Activated naive CD8-positive, alpha-beta T cell treated with anti-CD3 and anti-CD28 coated beads, Interleukin-2, amount 10 ng/mL, durations not matched to agents 7 days and 5 days (primary cell): Measurements from ENCODE around the gene KRTAP5-10. TPM values are rescaled to one million over a fixed set of nuclear protein-coding genes. Genes with fewer than 3 reads are reported as not detected.
"Not testable (repeated sequence)": the region's sequence is repeated elsewhere in the genome, so short reads cannot be mapped to it uniquely, and the experiment has no call there.

ENCODE experiments used
- ATAC-seq: fragments of 150-1000 bp; cut with Tn5 transposase; one replicate; pipeline ENCODE4 v1.10.0; 2021; ENCODE audit warnings: low read depth, moderate library complexity
- POLR2A ChIA-PET: fragments of 350-600 bp; sonication (Branson Sonifier 250); formaldehyde crosslinking; loops from one replicate; lab custom pipeline; 2021; ENCODE audit warnings: antibody characterized with exemption; lab: Charles Lee
- DNase-seq: peaks from one replicate; pipeline ENCODE4 v3.0.0; 2021
- H3K27ac Mint-ChIP-seq: one replicate; pipeline ENCODE4 v1.8.0; 2022; ENCODE audit warnings: mild to moderate bottlenecking, mixed read lengths
- H3K27me3 Mint-ChIP-seq: one replicate; pipeline ENCODE4 v1.8.0; 2022; ENCODE audit warnings: mild to moderate bottlenecking, moderate library complexity, mixed read lengths
- H3K36me3 Mint-ChIP-seq: one replicate; pipeline ENCODE4 v1.8.0; 2021; ENCODE audit warnings: mild to moderate bottlenecking, mixed read lengths
- H3K4me1 Mint-ChIP-seq: one replicate; pipeline ENCODE4 v1.8.0; 2021; ENCODE audit warnings: mixed read lengths
- H3K4me3 Mint-ChIP-seq: one replicate; pipeline ENCODE4 v1.8.0; 2022; ENCODE audit warnings: mild to moderate bottlenecking, moderate library complexity, mixed read lengths
- H3K9me3 Mint-ChIP-seq: one replicate; pipeline ENCODE4 v1.8.0; 2021; ENCODE audit warnings: mixed read lengths
- total RNA-seq, 2 experiments: library from RNA; stranded (reverse); gene quantifications; one replicate each; pipeline ENCODE4 v1.2.3, GENCODE V29; 2021

The KRTAP5-10 gene
- total RNA-seq, 2 experiments from 2014 or later = not detected

- ATAC-seq = no peak
- Mint-ChIP-seq H3K4me1 (peaks cover 3% of the 10 kb centered on the region), H3K4me3 (no peak overlapping the region), H3K27me3 (peaks cover 11% of the 10 kb centered on the region), H3K27ac (no peak overlapping the region), H3K36me3 (no peaks in the 10 kb centered on the region), H3K9me3 (no peaks in the 10 kb centered on the region)
- POLR2A ChIA-PET = no interaction called here
- DNase-seq = no peak
Observed at GRCh38 chr11:71548716-71549151, 16.6 kb upstream of the KRTAP5-10 start.

DNA sequence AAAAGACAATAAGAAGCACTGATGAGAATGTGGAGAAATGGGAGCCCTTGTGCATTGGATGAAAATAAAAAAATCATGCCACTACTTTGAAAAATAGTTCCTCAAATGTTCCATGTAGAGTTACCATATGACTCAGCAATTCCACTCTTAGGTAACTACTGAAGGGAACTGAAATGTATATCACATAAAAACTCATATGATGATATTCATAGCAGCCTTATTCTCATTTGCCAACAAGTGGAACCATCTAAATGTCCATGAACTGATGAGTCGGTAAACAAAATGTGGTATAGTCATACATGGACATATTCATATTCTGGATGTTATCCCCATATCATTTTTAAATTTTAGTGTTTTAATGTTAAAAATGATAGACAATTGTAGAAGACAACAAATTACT, 13.7 kb upstream of the KRTAP5-10 start:
- Mint-ChIP-seq H3K27me3 (peaks cover 7% of the 10 kb centered on the region), H3K27ac (no peak overlapping the region), H3K9me3 (no peaks in the 10 kb centered on the region), H3K4me1 (no peaks in the 10 kb centered on the region), H3K4me3 (no peak overlapping the region), H3K36me3 (no peaks in the 10 kb centered on the region)
- ATAC-seq (no peak), DNase-seq (no peak)
- POLR2A ChIA-PET = no interaction called here

DNA sequence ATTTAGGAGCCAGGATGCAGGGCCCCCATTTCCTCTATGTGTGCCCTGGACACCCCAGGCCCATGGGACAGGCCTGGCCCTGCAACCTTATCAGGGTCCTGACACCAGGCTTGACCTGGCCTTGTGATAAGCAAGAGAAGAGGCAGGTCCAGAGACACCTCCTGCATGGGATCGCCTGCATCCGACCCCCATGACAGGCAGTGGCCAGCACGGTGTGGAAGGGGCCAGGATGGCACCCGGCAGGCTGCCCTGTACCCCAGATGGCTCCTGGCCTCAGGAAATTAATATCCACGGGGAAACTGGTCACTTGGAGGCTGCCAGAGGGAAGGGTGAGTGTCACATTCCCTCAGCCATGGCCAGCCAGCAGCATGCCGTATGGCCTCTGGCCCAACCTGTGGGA, 10.4 kb upstream of the KRTAP5-10 start:
- H3K36me3 Mint-ChIP-seq = no peaks in the 10 kb centered on the region
- no peaks in the 10 kb centered on the region for H3K9me3 Mint-ChIP-seq
- POLR2A ChIA-PET = no interaction called here
- ATAC-seq (no peak), DNase-seq (no peak)
- H3K27me3 Mint-ChIP-seq = peaks cover 21% of the 10 kb centered on the region
- no peak overlapping the region for H3K4me3 Mint-ChIP-seq
- no peaks in the 10 kb centered on the region for H3K4me1 Mint-ChIP-seq
- no peak overlapping the region for H3K27ac Mint-ChIP-seq

DNA sequence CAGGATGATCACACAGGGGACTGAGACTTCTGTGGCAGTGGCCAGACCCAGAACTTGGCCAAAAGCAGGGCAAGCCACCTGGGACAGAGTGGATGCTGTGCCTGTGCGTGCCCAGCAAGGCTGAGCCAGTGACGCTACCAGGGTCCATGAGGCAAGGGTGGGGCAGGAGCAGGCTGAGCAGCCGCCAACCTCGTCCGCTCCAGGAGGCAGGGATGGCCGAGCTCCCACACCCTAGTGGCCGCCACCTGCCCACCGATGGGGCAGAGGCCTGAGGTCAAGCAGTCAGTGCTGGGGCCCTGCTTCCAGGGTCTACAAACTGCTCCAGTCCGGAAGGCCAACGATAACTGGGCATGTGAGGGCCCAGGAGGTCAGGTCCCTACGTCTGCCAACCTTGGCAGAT, 9.9 kb upstream of the KRTAP5-10 start:
- Mint-ChIP-seq H3K4me3 (no peak overlapping the region), H3K36me3 (no peaks in the 10 kb centered on the region), H3K27ac (no peak overlapping the region), H3K27me3 (peaks cover 23% of the 10 kb centered on the region), H3K9me3 (no peaks in the 10 kb centered on the region), H3K4me1 (no peaks in the 10 kb centered on the region)
- POLR2A ChIA-PET = no interaction called here
- DNase-seq (no peak), ATAC-seq (no peak)

GRCh38 chr11:71556018-71556417, 9.3 kb upstream of the KRTAP5-10 start:
- H3K36me3 Mint-ChIP-seq = no peaks in the 10 kb centered on the region
- POLR2A ChIA-PET = no interaction called here
- H3K27me3 Mint-ChIP-seq = peaks cover 25% of the 10 kb centered on the region
- no peaks in the 10 kb centered on the region for H3K9me3 Mint-ChIP-seq
- ATAC-seq = no peak
- no peaks in the 10 kb centered on the region for H3K4me1 Mint-ChIP-seq
- H3K4me3 Mint-ChIP-seq = no peak overlapping the region
- no peak for DNase-seq
- no peak overlapping the region for H3K27ac Mint-ChIP-seq

DNA sequence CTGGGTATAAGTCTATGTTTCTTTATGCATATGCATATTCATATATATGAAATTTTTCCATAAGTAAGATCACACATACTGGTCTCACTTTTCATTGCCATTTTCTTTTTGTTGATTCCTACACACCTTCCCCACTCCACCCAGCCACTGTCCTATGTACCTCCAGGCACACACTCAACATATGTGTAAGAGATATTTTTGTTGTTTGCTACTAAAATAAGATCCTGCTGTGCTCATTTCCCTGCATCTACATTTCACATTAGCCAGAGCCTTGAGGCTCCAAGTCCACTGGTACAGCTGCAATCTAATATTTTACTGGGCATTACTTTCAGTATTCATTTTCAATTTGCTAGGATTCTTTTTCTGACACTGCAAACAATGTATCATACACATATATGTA, 8.1 kb upstream of the KRTAP5-10 start:
- no peak for DNase-seq
- ATAC-seq = no peak
- H3K4me3 Mint-ChIP-seq = no peak overlapping the region
- no peaks in the 10 kb centered on the region for H3K36me3 Mint-ChIP-seq
- H3K27me3 Mint-ChIP-seq = peaks cover 23% of the 10 kb centered on the region
- POLR2A ChIA-PET = no interaction called here
- no peak overlapping the region for H3K27ac Mint-ChIP-seq
- no peaks in the 10 kb centered on the region for H3K9me3 Mint-ChIP-seq
- no peaks in the 10 kb centered on the region for H3K4me1 Mint-ChIP-seq

DNA sequence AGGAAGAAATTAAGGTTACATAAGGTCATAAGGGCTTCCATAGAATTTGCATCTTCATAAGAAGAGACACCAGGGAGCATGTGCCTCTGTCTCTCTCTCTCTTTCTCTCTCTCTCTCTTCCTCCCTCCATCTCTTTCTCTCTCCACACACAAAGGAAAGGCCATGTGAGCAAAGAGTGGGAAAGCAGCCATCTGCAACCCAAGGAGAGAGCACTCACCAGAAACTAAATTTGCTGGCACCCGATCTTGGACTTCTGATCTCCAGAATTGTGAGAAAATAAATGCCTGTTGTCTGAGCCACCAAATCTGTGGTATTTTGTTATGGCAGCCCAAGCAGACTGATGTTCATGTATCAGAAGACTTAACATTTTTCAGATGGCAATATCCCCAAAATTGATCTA, 6.4 kb upstream of the KRTAP5-10 start:
- Mint-ChIP-seq H3K4me3 (no peak overlapping the region), H3K4me1 (no peaks in the 10 kb centered on the region), H3K27me3 (peaks cover 38% of the 10 kb centered on the region), H3K27ac (no peak overlapping the region), H3K36me3 (no peaks in the 10 kb centered on the region), H3K9me3 (no peaks in the 10 kb centered on the region)
- DNase-seq = no peak
- POLR2A ChIA-PET = no interaction called here
- no peak for ATAC-seq

- Mint-ChIP-seq H3K4me1 (no peaks in the 10 kb centered on the region), H3K9me3 (no peaks in the 10 kb centered on the region), H3K36me3 (no peaks in the 10 kb centered on the region), H3K27me3 (peaks cover 43% of the 10 kb centered on the region), H3K4me3 (no peak overlapping the region), H3K27ac (no peak overlapping the region)
- DNase-seq (no peak), ATAC-seq (no peak)
- POLR2A ChIA-PET = no interaction called here
Observed at GRCh38 chr11:71562120-71562519, 3.2 kb upstream of the KRTAP5-10 start.

- Mint-ChIP-seq H3K27me3 (peaks cover 39% of the 10 kb centered on the region), H3K9me3 (no peaks in the 10 kb centered on the region), H3K36me3 (no peaks in the 10 kb centered on the region), H3K4me3 (no peak overlapping the region), H3K27ac (no peak overlapping the region), H3K4me1 (no peaks in the 10 kb centered on the region)
- no peak for DNase-seq
- POLR2A ChIA-PET = no interaction called here
- no peak for ATAC-seq
Observed at GRCh38 chr11:71563406-71563805, 2.0 kb upstream of the KRTAP5-10 start.

DNA sequence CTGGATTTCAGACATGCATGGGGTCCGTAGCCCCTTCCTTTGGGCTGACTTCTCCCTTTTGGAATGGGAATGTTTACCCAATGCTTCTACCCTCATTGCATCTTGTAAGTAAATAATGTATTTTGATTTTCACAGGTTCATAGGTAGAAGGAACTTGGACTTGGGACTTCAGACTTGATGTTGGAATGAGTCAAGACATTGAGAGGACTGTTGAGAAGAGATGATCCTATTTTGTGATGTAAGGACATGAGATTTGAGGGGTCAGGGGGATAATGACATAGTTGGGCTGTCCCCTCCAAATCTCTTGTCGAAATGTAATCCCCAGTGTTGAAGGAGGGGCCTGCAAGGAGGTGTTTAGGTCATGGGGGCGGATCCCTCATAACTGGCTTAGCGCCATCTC, 933 bp upstream of the KRTAP5-10 start:
- DNase-seq (no peak), ATAC-seq (no peak)
- POLR2A ChIA-PET = no interaction called here
- Mint-ChIP-seq H3K27ac (no peak overlapping the region), H3K27me3 (peaks cover 33% of the 10 kb centered on the region), H3K9me3 (no peaks in the 10 kb centered on the region), H3K4me1 (no peaks in the 10 kb centered on the region), H3K4me3 (no peak overlapping the region), H3K36me3 (no peaks in the 10 kb centered on the region)

DNA sequence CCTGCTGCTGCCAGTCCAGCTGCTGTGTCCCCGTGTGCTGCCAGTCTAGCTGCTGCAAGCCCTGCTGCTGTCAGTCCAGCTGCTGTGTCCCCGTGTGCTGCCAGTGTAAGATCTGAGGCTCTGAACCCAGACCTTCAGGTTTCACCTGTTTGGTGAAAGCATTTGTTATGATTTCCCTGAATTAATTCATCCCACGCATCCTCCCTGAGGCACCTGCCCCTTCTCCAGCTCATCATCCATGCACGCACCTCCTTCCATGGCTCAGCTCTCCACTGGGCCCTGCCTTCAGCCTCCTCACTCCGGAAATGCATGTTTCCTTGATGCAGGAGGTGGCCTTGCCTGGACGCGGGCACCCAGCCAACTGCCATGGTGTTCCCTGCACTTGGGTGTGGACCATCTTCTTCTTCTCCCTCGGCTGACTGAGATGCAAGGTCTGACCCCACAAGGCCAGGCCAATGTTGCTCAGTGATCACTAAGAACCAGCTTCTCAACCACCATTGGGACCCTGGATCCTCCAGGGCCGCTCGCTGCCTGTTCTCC, 788 bp downstream of the KRTAP5-10 start:
- POLR2A ChIA-PET = no interaction called here
- Mint-ChIP-seq H3K9me3 (no peaks in the 10 kb centered on the region), H3K27ac (no peak overlapping the region), H3K36me3 (no peaks in the 10 kb centered on the region), H3K4me3 (no peak overlapping the region), H3K27me3 (peaks cover 22% of the 10 kb centered on the region), H3K4me1 (no peaks in the 10 kb centered on the region)
- no peak for ATAC-seq
- no peak for DNase-seq

DNA sequence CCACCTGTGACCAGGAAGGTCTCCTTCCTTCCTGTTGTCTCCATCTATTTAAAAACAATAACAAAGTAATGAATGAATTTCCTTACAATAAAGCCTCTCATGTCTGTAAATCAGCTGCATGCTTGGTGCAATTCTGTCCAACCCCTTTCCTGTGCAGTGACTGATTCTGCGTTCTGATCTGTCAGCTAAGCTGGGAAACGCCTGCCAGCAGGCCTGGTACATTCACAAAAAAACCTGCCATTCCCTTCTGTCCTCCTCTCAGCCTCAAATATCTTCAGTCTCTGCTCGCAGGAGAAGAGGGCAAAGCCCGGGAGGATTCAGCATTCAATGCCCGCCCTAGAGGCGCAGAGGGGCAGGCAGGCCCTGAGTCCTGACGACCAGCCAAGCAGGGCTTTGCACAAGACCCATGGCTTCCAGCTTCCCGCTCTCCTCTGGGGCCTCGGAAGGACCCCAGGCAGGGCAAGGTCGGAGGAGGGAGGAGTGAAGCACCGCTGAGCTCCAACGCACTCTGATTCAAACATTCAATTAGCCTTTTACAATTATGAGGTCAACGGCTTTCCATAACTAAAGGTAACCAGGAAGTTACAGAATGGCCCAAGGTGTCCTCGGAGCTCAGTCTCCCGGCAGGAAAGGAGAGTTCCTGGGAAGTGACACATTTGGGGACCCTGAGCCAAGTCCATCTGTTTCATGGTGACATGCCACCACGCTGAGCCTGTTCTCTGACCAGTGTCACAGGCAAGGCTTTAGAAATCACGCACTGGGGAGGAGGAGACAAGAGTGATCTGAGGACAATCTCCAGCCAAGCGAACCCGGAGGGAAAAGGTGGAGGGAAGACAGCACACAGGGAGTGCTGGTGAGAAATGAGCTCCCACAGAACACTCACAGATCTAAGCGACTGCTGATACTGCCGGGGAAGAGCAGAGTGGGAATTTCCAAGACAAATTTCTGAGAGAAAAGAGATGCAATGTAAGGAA, 1.6 kb downstream of the KRTAP5-10 start:
- H3K36me3 Mint-ChIP-seq, H3K9me3 Mint-ChIP-seq, DNase-seq, H3K4me3 Mint-ChIP-seq, H3K4me1 Mint-ChIP-seq, ATAC-seq, H3K27ac Mint-ChIP-seq, POLR2A ChIA-PET: not testable (repeated sequence)
- peaks cover 20% of the 10 kb centered on the region for H3K27me3 Mint-ChIP-seq

- ATAC-seq, DNase-seq, H3K36me3 Mint-ChIP-seq, H3K4me1 Mint-ChIP-seq, H3K4me3 Mint-ChIP-seq, POLR2A ChIA-PET, H3K27ac Mint-ChIP-seq, H3K9me3 Mint-ChIP-seq: not testable (repeated sequence)
- H3K27me3 Mint-ChIP-seq = peaks cover 16% of the 10 kb centered on the region
Observed at GRCh38 chr11:71567633-71568032, 2.3 kb downstream of the KRTAP5-10 start.

GRCh38 chr11:71568704-71569349, 3.5 kb downstream of the KRTAP5-10 start:
- Mint-ChIP-seq H3K27ac (no peak overlapping the region), H3K4me1 (no peaks in the 10 kb centered on the region), H3K27me3 (peaks cover 8% of the 10 kb centered on the region), H3K9me3 (no peaks in the 10 kb centered on the region), H3K4me3 (no peak overlapping the region), H3K36me3 (no peaks in the 10 kb centered on the region)
- POLR2A ChIA-PET = no interaction called here
- ATAC-seq = no peak
- DNase-seq = no peak
